Uterus (tissue), 2 donors: ENCODE data around the gene MCTS1.

ENCODE experiments used
- CTCF ChIP-seq, 4 experiments: fragments of 200-600 bp in 2 of 4; fragments of 450-650 bp in 2 of 4; sonication (generic) in 2 of 4; IDR thresholded peaks; one replicate each; pipeline ENCODE4 v1.5.1; 2016 to 2019; ENCODE audit warnings: antibody characterized with exemption in 4 of 4, mild to moderate bottlenecking in 2 of 4, moderate library complexity in 1 of 4
- POLR2A ChIP-seq, 2 donors: fragments of 450-650 bp; IDR thresholded peaks; one replicate each; pipeline ENCODE4 v1.6.1; 2016; ENCODE audit warnings: antibody characterized with exemption in 2 of 2, mild to moderate bottlenecking in 1 of 2, moderate library complexity in 1 of 2

- TF ChIP-seq CTCF (IDR thresholded peaks at IDR 0.05) (no peak), POLR2A (IDR thresholded peaks at IDR 0.05) (no peak)
Observed at GRCh38 chrX:120564925-120565324, 39.0 kb upstream of the MCTS1 start.
